ENCODE data around the gene KCNJ10. TPM values are rescaled to one million over a fixed set of nuclear protein-coding genes. Genes with fewer than 3 reads are reported as not detected.

Gene KCNJ10
- total and polyA plus RNA-seq, 4 experiments from 2014 or later, result 0.08 TPM; not detected in 3

DNA sequence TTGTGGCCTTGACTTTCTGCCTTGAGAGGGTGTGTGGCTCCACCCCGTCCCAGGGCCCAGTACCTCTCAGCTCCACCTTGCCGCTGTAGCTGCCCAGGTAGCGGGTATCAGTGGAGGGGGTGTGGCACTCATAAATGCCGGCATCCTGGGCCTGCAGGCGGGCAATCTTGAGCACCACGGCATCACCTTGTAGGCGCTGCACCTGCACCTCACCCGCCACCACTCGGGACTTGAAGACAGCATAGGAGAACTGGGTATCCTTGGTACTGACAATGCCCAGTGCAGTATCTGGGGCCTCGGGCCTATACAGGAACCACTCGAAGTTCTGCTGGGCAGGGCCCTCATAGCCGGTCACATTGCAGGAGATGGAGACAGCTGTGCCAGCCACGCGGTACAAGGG lies 24.8 kb upstream of the KCNJ10 start:
- no peaks in the 10 kb centered on the region for H3K27me3 ChIP-seq (ENCODE audit: insufficient read depth, low read length)
- CTCF ChIA-PET (ENCODE audit: partially characterized antibody), result interaction anchor here (1.5 to 6.1 kb wide), 3 partner anchors 8 to 13 kb away, joined by 3 to 83 read pairs (median 20); partner anchors contain the start of gene KCNJ9
- Mint-ChIP-seq H3K27ac (peak overlapping the region in 1 of 7 donors; percentile 62), H3K36me3 (peaks cover 6 to 56% of the 10 kb centered on the region in 2 donors), H3K27me3 (peaks cover 0 to 2% of the 10 kb centered on the region in 2 donors), H3K4me3 (no peak overlapping the region), H3K9me3 (no peaks in the 10 kb centered on the region), H3K4me1 (peaks cover 21 to 51% (median 35%) of the 10 kb centered on the region in 4 donors)
- peaks cover 38% of the 10 kb centered on the region for H3K36me3 ChIP-seq (ENCODE audit: insufficient read depth, low read length)
- H3K4me3 ChIP-seq (ENCODE audit: low read length in 2 of 2), result no peak overlapping the region
- no peak overlapping the region for H3K27ac ChIP-seq (ENCODE audit: low read depth, low read length)
- DNase-seq, result no peak
- H3K9me3 ChIP-seq (ENCODE audit: control insufficient read depth in 1 of 2, low read length in 2 of 2), result no peaks in the 10 kb centered on the region
- intact Hi-C loops (cut with micrococcal nuclease), result loop anchor here (5.0 to 10.0 kb wide), 3 partner anchors 63 to 1060 kb away; partner anchors contain the start of genes PIGM, TAGLN2, UFC1 and USP21
- peaks cover 39% of the 10 kb centered on the region for H3K4me1 ChIP-seq (ENCODE audit: insufficient read depth, low read length)
- POLR2A ChIA-PET (ENCODE audit: partially characterized antibody), result interaction anchor here (4.8 kb wide), 1 partner anchor 8 kb away, joined by 51 read pairs; no protein-coding TSS in a partner anchor

- Mint-ChIP-seq H3K27me3 (peaks cover 0 to 2% of the 10 kb centered on the region in 2 donors), H3K4me3 (no peak overlapping the region), H3K4me1 (peaks cover 17 to 46% (median 30%) of the 10 kb centered on the region in 4 donors), H3K27ac (peak overlapping the region in 2 of 7 donors; percentile 53 to 62), H3K36me3 (peaks cover 7 to 58% of the 10 kb centered on the region in 2 donors), H3K9me3 (no peaks in the 10 kb centered on the region)
- Histone ChIP-seq H3K4me3 (ENCODE audit: low read length in 2 of 2) (no peak overlapping the region), H3K27me3 (ENCODE audit: insufficient read depth, low read length) (no peaks in the 10 kb centered on the region), H3K27ac (ENCODE audit: low read depth, low read length) (no peak overlapping the region), H3K9me3 (ENCODE audit: control insufficient read depth in 1 of 2, low read length in 2 of 2) (no peaks in the 10 kb centered on the region), H3K4me1 (ENCODE audit: insufficient read depth, low read length) (peaks cover 34% of the 10 kb centered on the region), H3K36me3 (ENCODE audit: insufficient read depth, low read length) (peaks cover 38% of the 10 kb centered on the region)
- ChIA-PET POLR2A (ENCODE audit: partially characterized antibody) (no interaction called here), CTCF (ENCODE audit: partially characterized antibody) (interaction anchor here (6.1 kb wide), 1 partner anchor 8 kb away, joined by 83 read pairs; no protein-coding TSS in a partner anchor)
- intact Hi-C loops (cut with micrococcal nuclease), result loop anchor here (10.0 kb wide), 1 partner anchor 1061 kb away; the partner anchor contains the start of genes UFC1 and USP21
- DNase-seq, result no peak
Observed at GRCh38 chr1:160094291-160094625, 24.3 kb upstream of the KCNJ10 start.

DNA sequence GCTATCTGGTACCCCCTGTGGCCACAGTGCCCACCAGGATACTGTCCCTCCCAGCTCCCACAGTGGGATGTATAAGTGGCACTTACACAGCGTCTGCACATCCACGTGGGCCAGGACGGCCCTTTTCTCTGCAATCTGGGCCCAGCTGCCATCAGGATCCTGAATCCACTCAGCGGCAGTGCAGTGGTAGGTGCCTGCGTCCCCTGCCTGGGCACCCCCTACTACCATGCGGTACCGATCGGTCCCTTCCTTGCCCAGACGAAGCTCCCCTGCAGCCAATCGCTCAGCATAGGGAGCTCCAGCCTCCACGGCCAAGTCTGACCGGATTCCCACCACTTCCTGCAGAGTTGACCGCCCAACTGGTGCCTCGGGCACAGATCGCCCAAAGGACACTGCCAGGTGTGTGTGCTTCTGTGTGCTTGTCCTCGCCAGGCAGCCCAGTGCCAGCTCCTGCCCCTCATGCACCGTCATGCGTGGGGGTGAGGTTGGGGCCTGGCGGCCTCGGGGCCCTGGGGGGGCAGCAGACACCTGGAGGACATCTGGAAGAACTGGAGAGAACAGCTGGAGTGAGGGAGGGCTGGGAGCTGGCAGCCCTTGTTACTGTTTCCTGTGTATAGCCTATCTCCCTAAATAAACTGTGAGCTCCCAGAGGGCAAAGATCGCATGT lies 23.8 kb upstream of the KCNJ10 start:
- CTCF ChIA-PET (ENCODE audit: partially characterized antibody), result interaction anchor here (1.0 to 6.1 kb wide), 2 partner anchors 7 to 12 kb away, joined by 3 to 83 read pairs; no protein-coding TSS in a partner anchor
- Histone ChIP-seq H3K4me1 (ENCODE audit: insufficient read depth, low read length) (peaks cover 30% of the 10 kb centered on the region), H3K9me3 (ENCODE audit: control insufficient read depth in 1 of 2, low read length in 2 of 2) (no peaks in the 10 kb centered on the region), H3K27ac (ENCODE audit: low read depth, low read length) (no peak overlapping the region), H3K27me3 (ENCODE audit: insufficient read depth, low read length) (no peaks in the 10 kb centered on the region), H3K4me3 (ENCODE audit: low read length in 2 of 2) (no peak overlapping the region), H3K36me3 (ENCODE audit: insufficient read depth, low read length) (peaks cover 38% of the 10 kb centered on the region)
- Mint-ChIP-seq H3K4me1 (peaks cover 17 to 43% (median 26%) of the 10 kb centered on the region in 4 donors), H3K27me3 (peaks cover 0 to 2% of the 10 kb centered on the region in 2 donors), H3K27ac (peak overlapping the region in 2 of 7 donors; percentile 7 to 53), H3K9me3 (no peaks in the 10 kb centered on the region), H3K36me3 (peaks cover 12 to 59% of the 10 kb centered on the region in 2 donors), H3K4me3 (no peak overlapping the region)
- intact Hi-C loops (cut with micrococcal nuclease), result loop anchor here (10.0 kb wide), 1 partner anchor 1061 kb away; the partner anchor contains the start of genes UFC1 and USP21
- POLR2A ChIA-PET (ENCODE audit: partially characterized antibody), result no interaction called here
- DNase-seq, result no peak

DNA sequence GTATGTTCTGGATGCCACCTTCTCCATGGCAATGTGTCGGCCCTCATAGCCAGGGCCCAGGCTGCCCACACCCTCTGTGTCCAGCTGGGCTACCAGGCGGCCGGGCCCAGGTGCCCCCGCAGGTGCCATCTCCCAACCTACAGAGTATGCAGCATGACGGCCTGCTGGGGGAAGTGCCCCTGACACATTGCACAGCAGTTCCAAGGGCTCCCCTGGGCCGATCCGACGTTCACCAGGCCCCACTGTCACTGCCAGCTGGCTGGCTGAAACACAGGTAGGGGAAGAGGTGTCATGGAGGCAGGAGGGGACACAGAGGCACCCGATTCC lies 23.1 kb upstream of the KCNJ10 start:
- Histone ChIP-seq H3K4me3 (ENCODE audit: low read length in 2 of 2) (no peak overlapping the region), H3K36me3 (ENCODE audit: insufficient read depth, low read length) (peaks cover 38% of the 10 kb centered on the region), H3K27ac (ENCODE audit: low read depth, low read length) (no peak overlapping the region), H3K9me3 (ENCODE audit: control insufficient read depth in 1 of 2, low read length in 2 of 2) (no peaks in the 10 kb centered on the region), H3K4me1 (ENCODE audit: insufficient read depth, low read length) (peaks cover 30% of the 10 kb centered on the region), H3K27me3 (ENCODE audit: insufficient read depth, low read length) (no peaks in the 10 kb centered on the region)
- Mint-ChIP-seq H3K9me3 (no peaks in the 10 kb centered on the region), H3K36me3 (peaks cover 17 to 66% of the 10 kb centered on the region in 2 donors), H3K4me1 (peaks cover 17 to 43% (median 24%) of the 10 kb centered on the region in 4 donors), H3K4me3 (peak overlapping the region in 1 of 8 donors; percentile 17), H3K27ac (peak overlapping the region in 1 of 7 donors; percentile 7), H3K27me3 (peaks cover 0 to 2% of the 10 kb centered on the region in 2 donors)
- intact Hi-C loops (cut with micrococcal nuclease), result loop anchor here (10.0 kb wide), 1 partner anchor 1062 kb away; the partner anchor contains the start of genes UFC1 and USP21
- no peak for DNase-seq
- ChIA-PET CTCF (ENCODE audit: partially characterized antibody) (interaction anchor here (1.0 kb wide), 1 partner anchor 11 kb away, joined by 3 read pairs; no protein-coding TSS in a partner anchor), POLR2A (ENCODE audit: partially characterized antibody) (no interaction called here)

GRCh38 chr1:160092366-160093068 lies 22.6 kb upstream of the KCNJ10 start:
- Mint-ChIP-seq H3K4me3 (no peak overlapping the region), H3K27ac (no peak overlapping the region), H3K4me1 (peaks cover 14 to 38% (median 21%) of the 10 kb centered on the region in 4 donors), H3K9me3 (no peaks in the 10 kb centered on the region), H3K27me3 (no peaks in the 10 kb centered on the region), H3K36me3 (peaks cover 20 to 65% of the 10 kb centered on the region in 2 donors)
- ChIA-PET CTCF (ENCODE audit: partially characterized antibody) (interaction anchor here (0.9 to 1.0 kb wide), 2 partner anchors 11 kb away, joined by 3 to 4 read pairs; no protein-coding TSS in a partner anchor), POLR2A (ENCODE audit: partially characterized antibody) (no interaction called here)
- Histone ChIP-seq H3K9me3 (ENCODE audit: control insufficient read depth in 1 of 2, low read length in 2 of 2) (no peaks in the 10 kb centered on the region), H3K27ac (ENCODE audit: low read depth, low read length) (no peak overlapping the region), H3K4me3 (ENCODE audit: low read length in 2 of 2) (no peak overlapping the region), H3K27me3 (ENCODE audit: insufficient read depth, low read length) (no peaks in the 10 kb centered on the region), H3K4me1 (ENCODE audit: insufficient read depth, low read length) (peaks cover 26% of the 10 kb centered on the region), H3K36me3 (ENCODE audit: insufficient read depth, low read length) (peaks cover 38% of the 10 kb centered on the region)
- no peak for DNase-seq
- intact Hi-C loops (cut with micrococcal nuclease), result loop anchor here (10.0 kb wide), 1 partner anchor 1062 kb away; the partner anchor contains the start of genes UFC1 and USP21

GRCh38 chr1:160091666-160092223 lies 21.8 kb upstream of the KCNJ10 start:
- Histone ChIP-seq H3K9me3 (ENCODE audit: control insufficient read depth in 1 of 2, low read length in 2 of 2) (no peaks in the 10 kb centered on the region), H3K4me1 (ENCODE audit: insufficient read depth, low read length) (peaks cover 19% of the 10 kb centered on the region), H3K27me3 (ENCODE audit: insufficient read depth, low read length) (no peaks in the 10 kb centered on the region), H3K4me3 (ENCODE audit: low read length in 2 of 2) (no peak overlapping the region), H3K27ac (ENCODE audit: low read depth, low read length) (no peak overlapping the region), H3K36me3 (ENCODE audit: insufficient read depth, low read length) (peaks cover 38% of the 10 kb centered on the region)
- H3K9me3 Mint-ChIP-seq, result no peaks in the 10 kb centered on the region
- no peaks in the 10 kb centered on the region for H3K27me3 Mint-ChIP-seq
- H3K4me3 Mint-ChIP-seq, result no peak overlapping the region
- peaks cover 25 to 68% of the 10 kb centered on the region in 2 donors for H3K36me3 Mint-ChIP-seq
- DNase-seq, result no peak
- peaks cover 6 to 30% (median 13%) of the 10 kb centered on the region in 4 donors for H3K4me1 Mint-ChIP-seq
- intact Hi-C loops (cut with micrococcal nuclease), result loop anchor here (10.0 kb wide), 1 partner anchor 1063 kb away; the partner anchor contains the start of genes UFC1 and USP21
- CTCF ChIA-PET (ENCODE audit: partially characterized antibody), result interaction anchor here (0.9 kb wide), 1 partner anchor 11 kb away, joined by 4 read pairs; no protein-coding TSS in a partner anchor
- POLR2A ChIA-PET (ENCODE audit: partially characterized antibody), result no interaction called here
- no peak overlapping the region for H3K27ac Mint-ChIP-seq

Data from CD4-positive, alpha-beta memory T cell (primary cell).